Activated CD8-positive, alpha-beta memory T cell treated with anti-CD3 and anti-CD28 coated beads, Interleukin-2, amount 10 ng/mL, durations not matched to agents 7 days and 5 days (primary cell): ENCODE data around the gene MB. TPM values are rescaled to one million over a fixed set of nuclear protein-coding genes. Genes with fewer than 3 reads are reported as not detected.

ENCODE experiments used
- ATAC-seq: fragments of 150-1000 bp; cut with Tn5 transposase; one replicate; pipeline ENCODE4 v1.10.0; 2021; ENCODE audit warnings: moderate library complexity
- CTCF ChIA-PET: fragments of 350-600 bp; sonication (Branson Sonifier 250); formaldehyde crosslinking; loops from one replicate; lab custom pipeline; 2021; ENCODE audit warnings: antibody characterized with exemption; lab: Charles Lee
- DNase-seq: peaks from one replicate; pipeline ENCODE4 v3.0.0-alpha.2; 2020
- H3K27ac Mint-ChIP-seq: one replicate; pipeline ENCODE4 v1.8.0; 2021; ENCODE audit warnings: mild to moderate bottlenecking, mixed read lengths
- H3K27me3 Mint-ChIP-seq: one replicate; pipeline ENCODE4 v1.8.0; 2021; ENCODE audit warnings: mixed read lengths
- H3K36me3 Mint-ChIP-seq: one replicate; pipeline ENCODE4 v1.8.0; 2021; ENCODE audit warnings: mild to moderate bottlenecking, mixed read lengths
- H3K4me1 Mint-ChIP-seq: one replicate; pipeline ENCODE4 v1.8.0; 2021; ENCODE audit warnings: mixed read lengths
- H3K4me3 Mint-ChIP-seq: one replicate; pipeline ENCODE4 v1.8.0; 2021; ENCODE audit warnings: mild to moderate bottlenecking, moderate library complexity, mixed read lengths
- H3K9me3 Mint-ChIP-seq: one replicate; pipeline ENCODE4 v1.8.0; 2022; ENCODE audit warnings: low read depth, mixed read lengths
- total RNA-seq, 2 experiments: library from RNA; stranded (reverse); gene quantifications; one replicate each; pipeline ENCODE4 v1.2.3, GENCODE V29; 2021

Gene MB
- total RNA-seq, 2 experiments from 2014 or later = 2.6 TPM; not detected in 1

GRCh38 chr22:35564975-35565867 is 51.9 kb downstream of the MB start:
- ATAC-seq = no peak
- Mint-ChIP-seq H3K27ac (no peak overlapping the region), H3K27me3 (peaks cover 23% of the 10 kb centered on the region), H3K9me3 (no peaks in the 10 kb centered on the region), H3K4me3 (no peak overlapping the region), H3K36me3 (no peaks in the 10 kb centered on the region), H3K4me1 (peaks cover 8% of the 10 kb centered on the region)
- CTCF ChIA-PET = interaction anchor here (1.2 kb wide), 1 partner anchor 24 kb away, joined by 3 read pairs; no protein-coding TSS in a partner anchor
- DNase-seq = no peak

- Mint-ChIP-seq H3K4me1 (peaks cover 9% of the 10 kb centered on the region), H3K9me3 (no peaks in the 10 kb centered on the region), H3K4me3 (no peak overlapping the region), H3K27ac (no peak overlapping the region), H3K27me3 (peaks cover 27% of the 10 kb centered on the region), H3K36me3 (no peaks in the 10 kb centered on the region)
- DNase-seq (no peak), ATAC-seq (no peak)
- CTCF ChIA-PET = no interaction called here
These were observed 53.9 kb downstream of the MB start for GRCh38 chr22:35563211-35563610.

- ATAC-seq (no peak), DNase-seq (peak; percentile 43)
- no peak overlapping the region for H3K27ac Mint-ChIP-seq
- CTCF ChIA-PET = no interaction called here
- no peaks in the 10 kb centered on the region for H3K9me3 Mint-ChIP-seq
- peaks cover 12% of the 10 kb centered on the region for H3K4me1 Mint-ChIP-seq
- no peak overlapping the region for H3K4me3 Mint-ChIP-seq
- peaks cover 34% of the 10 kb centered on the region for H3K27me3 Mint-ChIP-seq
- H3K36me3 Mint-ChIP-seq = no peaks in the 10 kb centered on the region
These were observed 55.2 kb downstream of the MB start for GRCh38 chr22:35561796-35562526.

GRCh38 chr22:35560824-35561223 is 56.3 kb downstream of the MB start:
- no peaks in the 10 kb centered on the region for H3K9me3 Mint-ChIP-seq
- CTCF ChIA-PET = interaction anchor here (0.5 kb wide), 1 partner anchor 510 kb away, joined by 3 read pairs; no protein-coding TSS in a partner anchor
- peaks cover 12% of the 10 kb centered on the region for H3K4me1 Mint-ChIP-seq
- H3K27me3 Mint-ChIP-seq = peaks cover 36% of the 10 kb centered on the region
- H3K36me3 Mint-ChIP-seq = no peaks in the 10 kb centered on the region
- no peak overlapping the region for H3K4me3 Mint-ChIP-seq
- ATAC-seq (no peak), DNase-seq (no peak)
- H3K27ac Mint-ChIP-seq = no peak overlapping the region

GRCh38 chr22:35560366-35560765 is 56.8 kb downstream of the MB start:
- CTCF ChIA-PET = no interaction called here
- H3K27me3 Mint-ChIP-seq = peaks cover 34% of the 10 kb centered on the region

GRCh38 chr22:35559354-35560005 is 57.6 kb downstream of the MB start:
- Mint-ChIP-seq H3K27me3 (peaks cover 34% of the 10 kb centered on the region), H3K4me1 (peaks cover 12% of the 10 kb centered on the region), H3K27ac (no peak overlapping the region), H3K9me3 (no peaks in the 10 kb centered on the region), H3K36me3 (no peaks in the 10 kb centered on the region), H3K4me3 (no peak overlapping the region)
- CTCF ChIA-PET = no interaction called here
- ATAC-seq = no peak
- DNase-seq = no peak

More at GRCh38 chr22:35560366-35560765, 56.8 kb downstream of the MB start:
- no peak for DNase-seq
- no peak for ATAC-seq
- Mint-ChIP-seq H3K36me3 (no peaks in the 10 kb centered on the region), H3K4me1 (peaks cover 12% of the 10 kb centered on the region), H3K27ac (no peak overlapping the region), H3K9me3 (no peaks in the 10 kb centered on the region), H3K4me3 (no peak overlapping the region)

GRCh38 chr22:35558719-35559118 is 58.4 kb downstream of the MB start:
- Mint-ChIP-seq H3K4me3 (no peak overlapping the region), H3K36me3 (no peaks in the 10 kb centered on the region), H3K27me3 (peaks cover 34% of the 10 kb centered on the region), H3K9me3 (no peaks in the 10 kb centered on the region), H3K27ac (no peak overlapping the region), H3K4me1 (peaks cover 12% of the 10 kb centered on the region)
- CTCF ChIA-PET = interaction anchor here (0.6 kb wide), 1 partner anchor 57 kb away, joined by 3 read pairs; no protein-coding TSS in a partner anchor
- ATAC-seq = no peak
- DNase-seq = no peak

GRCh38 chr22:35558031-35558430 is 59.1 kb downstream of the MB start:
- no peak overlapping the region for H3K4me3 Mint-ChIP-seq
- H3K9me3 Mint-ChIP-seq = no peaks in the 10 kb centered on the region
- peaks cover 30% of the 10 kb centered on the region for H3K27me3 Mint-ChIP-seq
- ATAC-seq = peak; percentile 42
- CTCF ChIA-PET = no interaction called here
- no peaks in the 10 kb centered on the region for H3K36me3 Mint-ChIP-seq
- DNase-seq = no peak
- H3K4me1 Mint-ChIP-seq = peaks cover 12% of the 10 kb centered on the region
- H3K27ac Mint-ChIP-seq = no peak overlapping the region

Other genes with a start within 250 kb of the MB start
- 1 to 10 TPM in 1 of 2 experiments, under 1 TPM in 1; 0.88 to 6.0 TPM for gene HMOX1, start 236.2 kb downstream of the MB start, total RNA-seq
- gene MCM5, start 217.2 kb downstream of the MB start, total RNA-seq = 100 to 1,000 TPM; 271 to 329 TPM
- under 1 TPM in 1 of 2 experiments, not detected in 1; 0.09 TPM for gene RASD2, start 76.5 kb downstream of the MB start, total RNA-seq
- gene APOL6, start 31.1 kb upstream of the MB start, total RNA-seq = 10 to 100 TPM; 59.9 to 65.2 TPM
- gene APOL5, start 100.5 kb upstream of the MB start, total RNA-seq = not detected